H54 (cell line): ENCODE measurements around the gene PCGF3.
"Not testable (repeated sequence)": the region's sequence is repeated elsewhere in the genome, so short reads cannot be mapped to it uniquely, and the experiment has no call there.

Experiments used
- DNase-seq: peaks from one replicate; pipeline ENCODE4 v3.0.0; 2011; ENCODE audit warnings: low spot score, mixed read lengths; ENCODE audit not compliant: insufficient read length
- FAIRE-seq: peaks from 3 replicates; lab custom pipeline; 2011; peaks lifted over from hg19 to GRCh38; lab: Jason Lieb, UNC
- POLR2A ChIP-seq: IDR thresholded peaks from 2 replicates; pipeline ENCODE4 v1.6.1; 2011; ENCODE audit warnings: low read depth, mild to moderate bottlenecking, low read length

The PCGF3 gene

GRCh38 chr4:663438-664428 lies 41.9 kb upstream of the PCGF3 start:
- no peak for DNase-seq
- TF ChIP-seq POLR2A, result no peak

GRCh38 chr4:664713-665231 lies 40.9 kb upstream of the PCGF3 start:
- no peak for FAIRE-seq
- no peak for DNase-seq
- TF ChIP-seq POLR2A, result no peak

More at GRCh38 chr4:663438-664428, 41.9 kb upstream of the PCGF3 start:
- no peak for FAIRE-seq

- DNase-seq (no peak), FAIRE-seq (no peak)
- TF ChIP-seq POLR2A, result no peak
These were observed 40.3 kb upstream of the PCGF3 start for GRCh38 chr4:665381-665750.

- TF ChIP-seq POLR2A, result no peak
- DNase-seq, result no peak
- no peak for FAIRE-seq
These were observed 39.7 kb upstream of the PCGF3 start for GRCh38 chr4:665751-666435.

- FAIRE-seq (no peak), DNase-seq (no peak)
- TF ChIP-seq POLR2A, result no peak
These were observed 39.2 kb upstream of the PCGF3 start for GRCh38 chr4:666436-666810.

- TF ChIP-seq POLR2A, result no peak
- DNase-seq (no peak), FAIRE-seq (no peak)
These were observed 38.6 kb upstream of the PCGF3 start for GRCh38 chr4:666822-667544.

GRCh38 chr4:667545-667925 lies 38.1 kb upstream of the PCGF3 start:
- FAIRE-seq, result no peak
- no peak for DNase-seq
- TF ChIP-seq POLR2A, result no peak

GRCh38 chr4:668219-668618 lies 37.4 kb upstream of the PCGF3 start:
- FAIRE-seq, DNase-seq: not testable (repeated sequence)

GRCh38 chr4:669806-670559 lies 35.6 kb upstream of the PCGF3 start:
- not testable (repeated sequence) for FAIRE-seq

GRCh38 chr4:671769-672168 lies 33.9 kb upstream of the PCGF3 start:
- no peak for TF ChIP-seq POLR2A
- DNase-seq (no peak), FAIRE-seq (no peak)

More at GRCh38 chr4:669806-670559, 35.6 kb upstream of the PCGF3 start:
- not testable (repeated sequence) for DNase-seq

- DNase-seq, result no peak
- TF ChIP-seq POLR2A, result no peak
- no peak for FAIRE-seq
These were observed 32.1 kb upstream of the PCGF3 start for GRCh38 chr4:673349-674091.
